Endodermal cell (in vitro differentiated cells): ENCODE measurements around the gene RPLP1. TPM values are rescaled to one million over a fixed set of nuclear protein-coding genes. Genes with fewer than 3 reads are reported as not detected.

Source experiments
- DNase-seq: peaks from one replicate; pipeline ENCODE4 v3.0.0-alpha.2; 2017
- H3K27ac ChIP-seq: 2 replicates; pipeline ENCODE4 v1.5.1; 2013; ENCODE audit warnings: mild to moderate bottlenecking, low read depth, low read length, moderate library complexity
- H3K27me3 ChIP-seq: 2 replicates; pipeline ENCODE4 v1.6.1; 2013; ENCODE audit warnings: mild to moderate bottlenecking, low read length, moderate library complexity; ENCODE audit not compliant: insufficient read depth, control insufficient read depth, poor library complexity, severe bottlenecking
- H3K36me3 ChIP-seq: 2 replicates; pipeline ENCODE4 v1.7.0; 2013; ENCODE audit warnings: mild to moderate bottlenecking, low read length, moderate library complexity; ENCODE audit not compliant: control insufficient read depth, insufficient read depth
- H3K4me1 ChIP-seq: one replicate; pipeline ENCODE4 v1.7.0; 2013; ENCODE audit warnings: low read length; ENCODE audit not compliant: control insufficient read depth, insufficient read depth
- H3K4me3 ChIP-seq: 2 replicates; pipeline ENCODE4 v1.5.1; 2013; ENCODE audit warnings: mild to moderate bottlenecking, low read length, moderate library complexity
- H3K9ac ChIP-seq: 2 replicates; pipeline ENCODE4 v1.6.1; 2013; ENCODE audit warnings: mild to moderate bottlenecking, low read length, moderate library complexity; ENCODE audit not compliant: poor library complexity, severe bottlenecking; ENCODE audit errors: extremely low read depth
- H3K9me3 ChIP-seq: 2 replicates; pipeline ENCODE4 v1.6.1; 2013; ENCODE audit warnings: mild to moderate bottlenecking, low read length, moderate library complexity; ENCODE audit not compliant: control insufficient read depth
- H3K27ac Mint-ChIP-seq: 2 replicates; pipeline ENCODE4 v1.8.0; 2020; ENCODE audit warnings: mixed read lengths
- H3K27me3 Mint-ChIP-seq: 2 replicates; pipeline ENCODE4 v1.8.0; 2021; ENCODE audit warnings: mild to moderate bottlenecking, mixed read lengths; ENCODE audit not compliant: insufficient read depth
- H3K36me3 Mint-ChIP-seq: 2 replicates; pipeline ENCODE4 v1.8.0; 2020; ENCODE audit warnings: low read depth, mixed read lengths
- H3K4me1 Mint-ChIP-seq: 2 replicates; pipeline ENCODE4 v1.8.0; 2020; ENCODE audit warnings: mixed read lengths
- H3K4me3 Mint-ChIP-seq: 2 replicates; pipeline ENCODE4 v1.8.0; 2020; ENCODE audit warnings: mild to moderate bottlenecking, moderate library complexity, mixed read lengths
- H3K9me3 Mint-ChIP-seq: 2 replicates; pipeline ENCODE4 v1.8.0; 2020; ENCODE audit warnings: mild to moderate bottlenecking, mixed read lengths
- CTCF ChIP-seq: fragments of 200-600 bp; sonication (generic); conservative IDR thresholded peaks from 2 replicates; pipeline ENCODE4 v1.5.0; 2021; ENCODE audit warnings: antibody characterized with exemption, mild to moderate bottlenecking
- WGBS, 2 experiments: methylation state at CpG; one replicate each; pipeline versions ENCODE4 v1.1.5 to v1.1.7; 2013; ENCODE audit warnings: missing lambda C conversion rate in 2 of 2, mixed read lengths in 1 of 2; ENCODE audit not compliant: insufficient coverage in 1 of 2, insufficient read length in 1 of 2; 5-methylcytosine and 5-hydroxymethylcytosine counted together
- total RNA-seq, 2 donors: library from RNA; stranded (reverse); fragmentation: NEBNext Ultra II Directional in 1 of 2; extraction: Animal tissue kit (Norgen Biotek cat#: 25700) in 1 of 2; gene quantifications; 2 replicates in 1 of 2; 3 replicates in 1 of 2; pipeline ENCODE4 v1.2.1, GENCODE V29; 2021

RPLP1 gene
- total RNA-seq, 2 donors from 2014 or later, result 1,560 to 1,563 TPM

GRCh38 chr15:69412274-69412673 lies 40.3 kb upstream of the RPLP1 start:
- TF ChIP-seq CTCF, result no peak
- no peak overlapping the region for H3K4me3 Mint-ChIP-seq

GRCh38 chr15:69412701-69413100 lies 39.9 kb upstream of the RPLP1 start:
- Mint-ChIP-seq H3K4me3 (no peak overlapping the region), H3K9me3 (no peaks in the 10 kb centered on the region), H3K27ac (no peak overlapping the region), H3K4me1 (peaks cover 8% of the 10 kb centered on the region), H3K27me3 (no peaks in the 10 kb centered on the region), H3K36me3 (peaks cover 7% of the 10 kb centered on the region)
- DNase-seq, result no peak
- Histone ChIP-seq H3K4me3 (no peak overlapping the region), H3K27me3 (no peaks in the 10 kb centered on the region), H3K4me1 (no peaks in the 10 kb centered on the region), H3K9ac (no peak overlapping the region), H3K27ac (no peak overlapping the region), H3K9me3 (no peaks in the 10 kb centered on the region), H3K36me3 (peaks cover 17% of the 10 kb centered on the region)
- 88 to 100% methylated on average over 1 of the region's 1 CpG for WGBS, 2 experiments
- TF ChIP-seq CTCF, result no peak

More at GRCh38 chr15:69412274-69412673, 40.3 kb upstream of the RPLP1 start:
- H3K36me3 ChIP-seq, result peaks cover 17% of the 10 kb centered on the region
- H3K9me3 ChIP-seq, result no peaks in the 10 kb centered on the region
- H3K27me3 Mint-ChIP-seq, result no peaks in the 10 kb centered on the region
- H3K27ac ChIP-seq, result no peak overlapping the region
- no peak for DNase-seq
- H3K9ac ChIP-seq, result no peak overlapping the region
- no peak overlapping the region for H3K4me3 ChIP-seq
- no peaks in the 10 kb centered on the region for H3K9me3 Mint-ChIP-seq
- peaks cover 2% of the 10 kb centered on the region for H3K36me3 Mint-ChIP-seq
- H3K27ac Mint-ChIP-seq, result no peak overlapping the region
- H3K4me1 ChIP-seq, result no peaks in the 10 kb centered on the region
- H3K27me3 ChIP-seq, result no peaks in the 10 kb centered on the region
- peaks cover 8% of the 10 kb centered on the region for H3K4me1 Mint-ChIP-seq

- peak within 1 kb of the TSS; percentile 91 for H3K4me3 ChIP-seq
- H3K27ac ChIP-seq, result peak within 1 kb of the TSS; percentile 64
- Mint-ChIP-seq H3K4me3 (peak within 1 kb of the TSS; percentile 82), H3K36me3 (peaks cover 14% of the 10 kb centered on the region), H3K27me3 (no peaks in the 10 kb centered on the region), H3K27ac (peak within 1 kb of the TSS; percentile 91), H3K9me3 (no peaks in the 10 kb centered on the region), H3K4me1 (peaks cover 8% of the 10 kb centered on the region)
- H3K36me3 ChIP-seq, result peaks cover 25% of the 10 kb centered on the region
- no peaks in the 10 kb centered on the region for H3K27me3 ChIP-seq
- 1 to 7% methylated on average over 15 to 75 of the region's 78 CpGs for WGBS, 2 experiments
- DNase-seq, result peak; percentile 98
- H3K9ac ChIP-seq, result peak within 1 kb of the TSS; percentile 84
- H3K4me1 ChIP-seq, result no peaks in the 10 kb centered on the region
- no peaks in the 10 kb centered on the region for H3K9me3 ChIP-seq
- TF ChIP-seq CTCF, result no peak
These were observed 38.6 kb upstream of the RPLP1 start, which contains the start of gene KIF23 for GRCh38 chr15:69413822-69414700. KIF23 (plus strand) TSS chr15:69414349; CDS start chr15:69414466, 117 bp downstream.
